Effector memory CD8-positive, alpha-beta T cell (primary cell): ENCODE results near the gene CA6.
"Not testable (repeated sequence)": the region's sequence is repeated elsewhere in the genome, so short reads cannot be mapped to it uniquely, and the experiment has no call there.

Experiments used
- ATAC-seq: fragments of 150-1000 bp; cut with Tn5 transposase; replicated peaks from 2 replicates; pipeline ENCODE4 v1.10.0; 2021; ENCODE audit warnings: mild to moderate bottlenecking, moderate library complexity
- DNase-seq, 3 experiments: peaks; one replicate each; pipeline ENCODE4 v3.0.0; 2021
- H3K27ac Mint-ChIP-seq, 2 donors: one replicate each; pipeline ENCODE4 v1.8.0; 2022; ENCODE audit warnings: mild to moderate bottlenecking in 2 of 2, mixed read lengths in 2 of 2, moderate library complexity in 2 of 2
- H3K27me3 Mint-ChIP-seq, 2 donors: one replicate each; pipeline ENCODE4 v1.8.0; 2022; ENCODE audit warnings: mixed read lengths in 2 of 2
- H3K36me3 Mint-ChIP-seq: one replicate; pipeline ENCODE4 v1.8.0; 2022; ENCODE audit warnings: mild to moderate bottlenecking, moderate library complexity, mixed read lengths; ENCODE audit not compliant: insufficient read depth
- H3K4me1 Mint-ChIP-seq, 2 donors: one replicate each; pipeline ENCODE4 v1.8.0; 2022; ENCODE audit warnings: low read depth in 2 of 2, mixed read lengths in 2 of 2
- H3K4me3 Mint-ChIP-seq, 2 donors: one replicate each; pipeline ENCODE4 v1.8.0; 2022; ENCODE audit warnings: mild to moderate bottlenecking in 2 of 2, mixed read lengths in 2 of 2, moderate library complexity in 2 of 2
- H3K9me3 Mint-ChIP-seq, 2 donors: one replicate each; pipeline ENCODE4 v1.8.0; 2022; ENCODE audit warnings: mixed read lengths in 2 of 2

CA6 gene

GRCh38 chr1:8966606-8967005 lies 20.9 kb downstream of the CA6 start:
- DNase-seq: no peak
- H3K4me1 Mint-ChIP-seq: peaks cover 14 to 18% of the 10 kb centered on the region in 2 donors
- H3K27ac Mint-ChIP-seq: no peak overlapping the region
- no peaks in the 10 kb centered on the region for H3K36me3 Mint-ChIP-seq
- H3K4me3 Mint-ChIP-seq: no peak overlapping the region
- no peaks in the 10 kb centered on the region for H3K9me3 Mint-ChIP-seq
- ATAC-seq: no peak
- H3K27me3 Mint-ChIP-seq: no peaks in the 10 kb centered on the region

GRCh38 chr1:8968902-8969301 lies 23.2 kb downstream of the CA6 start:
- H3K36me3 Mint-ChIP-seq, H3K27me3 Mint-ChIP-seq, H3K27ac Mint-ChIP-seq, H3K4me3 Mint-ChIP-seq, DNase-seq, H3K9me3 Mint-ChIP-seq, ATAC-seq: not testable (repeated sequence)
- peaks cover 13 to 15% of the 10 kb centered on the region in 2 donors for H3K4me1 Mint-ChIP-seq

GRCh38 chr1:8969937-8970336 lies 24.3 kb downstream of the CA6 start:
- H3K4me1 Mint-ChIP-seq: peaks cover 13 to 15% of the 10 kb centered on the region in 2 donors
- ATAC-seq: no peak
- H3K9me3 Mint-ChIP-seq: no peaks in the 10 kb centered on the region

GRCh38 chr1:8970870-8971337 lies 25.2 kb downstream of the CA6 start:
- peaks cover 13 to 15% of the 10 kb centered on the region in 2 donors for H3K4me1 Mint-ChIP-seq
- H3K27me3 Mint-ChIP-seq: peaks cover 0 to under 1% of the 10 kb centered on the region in 2 donors
- H3K27ac Mint-ChIP-seq: peak overlapping the region in 1 of 2 donors; percentile 70
- H3K9me3 Mint-ChIP-seq: no peaks in the 10 kb centered on the region
- no peaks in the 10 kb centered on the region for H3K36me3 Mint-ChIP-seq
- peak; percentile 97 for ATAC-seq
- DNase-seq: peak; percentile 11 to 28 (median 15)
- H3K4me3 Mint-ChIP-seq: peak overlapping the region; percentile 67 to 75

More at GRCh38 chr1:8969937-8970336, 24.3 kb downstream of the CA6 start:
- Mint-ChIP-seq H3K27ac (no peak overlapping the region), H3K36me3 (no peaks in the 10 kb centered on the region), H3K27me3 (no peaks in the 10 kb centered on the region), H3K4me3 (peak overlapping the region in 1 of 2 donors; percentile 30)
- DNase-seq: no peak

- Mint-ChIP-seq H3K27ac (no peak overlapping the region), H3K27me3 (peaks cover 11 to 16% of the 10 kb centered on the region in 2 donors), H3K4me1 (peaks cover 13 to 15% of the 10 kb centered on the region in 2 donors), H3K36me3 (no peaks in the 10 kb centered on the region), H3K4me3 (no peak overlapping the region), H3K9me3 (no peaks in the 10 kb centered on the region)
- DNase-seq (no peak), ATAC-seq (no peak)
These were observed 28.9 kb downstream of the CA6 start for GRCh38 chr1:8974551-8974950.

GRCh38 chr1:8976338-8976737 lies 30.7 kb downstream of the CA6 start:
- DNase-seq: no peak
- Mint-ChIP-seq H3K4me3 (no peak overlapping the region), H3K9me3 (no peaks in the 10 kb centered on the region), H3K27ac (no peak overlapping the region), H3K4me1 (peaks cover 7% of the 10 kb centered on the region in 2 donors), H3K36me3 (no peaks in the 10 kb centered on the region), H3K27me3 (peaks cover 11 to 16% of the 10 kb centered on the region in 2 donors)
- ATAC-seq: no peak

- Mint-ChIP-seq H3K9me3 (no peaks in the 10 kb centered on the region), H3K4me3 (no peak overlapping the region), H3K36me3 (no peaks in the 10 kb centered on the region), H3K27ac (no peak overlapping the region), H3K4me1 (peaks cover under 1% of the 10 kb centered on the region in 2 donors), H3K27me3 (peaks cover 11 to 16% of the 10 kb centered on the region in 2 donors)
- DNase-seq (no peak), ATAC-seq (no peak)
These were observed 31.3 kb downstream of the CA6 start for GRCh38 chr1:8976896-8977450.

GRCh38 chr1:8980656-8981055 lies 35.0 kb downstream of the CA6 start:
- H3K27ac Mint-ChIP-seq: no peak overlapping the region
- H3K4me1 Mint-ChIP-seq: no peaks in the 10 kb centered on the region
- no peak for ATAC-seq
- H3K9me3 Mint-ChIP-seq: no peaks in the 10 kb centered on the region
- H3K4me3 Mint-ChIP-seq: no peak overlapping the region
- peaks cover 11 to 16% of the 10 kb centered on the region in 2 donors for H3K27me3 Mint-ChIP-seq
- H3K36me3 Mint-ChIP-seq: no peaks in the 10 kb centered on the region
- no peak for DNase-seq

GRCh38 chr1:8981169-8981568 lies 35.5 kb downstream of the CA6 start:
- Mint-ChIP-seq H3K36me3 (no peaks in the 10 kb centered on the region), H3K27ac (no peak overlapping the region), H3K9me3 (no peaks in the 10 kb centered on the region), H3K4me3 (no peak overlapping the region), H3K27me3 (peaks cover 10 to 13% of the 10 kb centered on the region in 2 donors), H3K4me1 (no peaks in the 10 kb centered on the region)
- ATAC-seq (no peak), DNase-seq (no peak)

GRCh38 chr1:8984203-8984602 lies 38.5 kb downstream of the CA6 start:
- no peaks in the 10 kb centered on the region for H3K27me3 Mint-ChIP-seq
- H3K36me3 Mint-ChIP-seq: peaks cover 2% of the 10 kb centered on the region
- ATAC-seq: no peak
- H3K4me3 Mint-ChIP-seq: no peak overlapping the region
- no peak for DNase-seq
- no peaks in the 10 kb centered on the region for H3K9me3 Mint-ChIP-seq
- peaks cover 0 to 10% of the 10 kb centered on the region in 2 donors for H3K4me1 Mint-ChIP-seq
- no peak overlapping the region for H3K27ac Mint-ChIP-seq

- ATAC-seq (no peak), DNase-seq (no peak)
- peaks cover 2% of the 10 kb centered on the region for H3K36me3 Mint-ChIP-seq
- peaks cover 0 to 10% of the 10 kb centered on the region in 2 donors for H3K4me1 Mint-ChIP-seq
- no peaks in the 10 kb centered on the region for H3K9me3 Mint-ChIP-seq
- peak overlapping the region in 1 of 2 donors; percentile 59 for H3K27ac Mint-ChIP-seq
- H3K4me3 Mint-ChIP-seq: no peak overlapping the region
- H3K27me3 Mint-ChIP-seq: no peaks in the 10 kb centered on the region
These were observed 39.3 kb downstream of the CA6 start for GRCh38 chr1:8984990-8985389.

- peaks cover 0 to 10% of the 10 kb centered on the region in 2 donors for H3K4me1 Mint-ChIP-seq
- peak overlapping the region; percentile 44 to 80 for H3K27ac Mint-ChIP-seq
These were observed 40.5 kb downstream of the CA6 start for GRCh38 chr1:8985915-8986813.

GRCh38 chr1:8986814-8987190 lies 41.1 kb downstream of the CA6 start:
- Mint-ChIP-seq H3K9me3 (no peaks in the 10 kb centered on the region), H3K36me3 (peaks cover 2% of the 10 kb centered on the region), H3K4me3 (peak overlapping the region in 1 of 2 donors; percentile 53), H3K27ac (peak overlapping the region; percentile 44 to 80), H3K4me1 (peaks cover 0 to 10% of the 10 kb centered on the region in 2 donors), H3K27me3 (no peaks in the 10 kb centered on the region)
- no peak for ATAC-seq
- DNase-seq: no peak

More at GRCh38 chr1:8985915-8986813, 40.5 kb downstream of the CA6 start:
- ATAC-seq: no peak
- no peak for DNase-seq
- H3K4me3 Mint-ChIP-seq: peak overlapping the region in 1 of 2 donors; percentile 53
- H3K27me3 Mint-ChIP-seq: no peaks in the 10 kb centered on the region
- no peaks in the 10 kb centered on the region for H3K9me3 Mint-ChIP-seq
- H3K36me3 Mint-ChIP-seq: peaks cover 2% of the 10 kb centered on the region
